CD4-positive, alpha-beta T cell (primary cell): ENCODE measurements around the gene PRR18. TPM values are rescaled to one million over a fixed set of nuclear protein-coding genes. Genes with fewer than 3 reads are reported as not detected.

Source experiments
- ATAC-seq: fragments of 200-7000 bp; cut with Tn5 transposase; one replicate; pipeline ENCODE4 v1.10.0; 2022; ENCODE audit warnings: mild to moderate bottlenecking; ENCODE audit not compliant: poor library complexity
- CTCF ChIA-PET: fragments of 350-600 bp; sonication (Branson Sonifier 250); formaldehyde crosslinking; loops from one replicate; lab custom pipeline; 2021; ENCODE audit warnings: antibody characterized with exemption, inconsistent platforms; lab: Charles Lee
- POLR2A ChIA-PET: fragments of 350-600 bp; sonication (Branson Sonifier 250); formaldehyde crosslinking; loops from one replicate; lab custom pipeline; 2021; ENCODE audit warnings: antibody characterized with exemption, inconsistent platforms; lab: Charles Lee
- DNase-seq, 14 experiments: peaks; one replicate each; pipeline ENCODE4 v3.0.0-alpha.2; 2013 to 2020; ENCODE audit warnings: mixed read lengths in 2 of 14
- H3K27ac ChIP-seq, 2 donors: one replicate each; pipeline versions ENCODE4 v1.5.1 to v1.7.0; 2013; ENCODE audit warnings: low read length in 2 of 2, low read depth in 1 of 2, mild to moderate bottlenecking in 1 of 2
- H3K27me3 ChIP-seq, 2 experiments: 1 replicate in 1 of 2; 2 replicates in 1 of 2; pipeline versions ENCODE4 v1.6.1 to v1.7.0; 2013; ENCODE audit warnings: low read length in 2 of 2, control low read depth in 1 of 2, mild to moderate bottlenecking in 1 of 2, moderate library complexity in 1 of 2; ENCODE audit not compliant: insufficient read depth in 2 of 2, control insufficient read depth in 1 of 2
- H3K36me3 ChIP-seq: one replicate; pipeline ENCODE4 v1.6.1; 2013; ENCODE audit warnings: low read length, control low read depth; ENCODE audit not compliant: insufficient read depth
- H3K4me1 ChIP-seq: one replicate; pipeline ENCODE4 v1.6.1; 2013; ENCODE audit warnings: low read length, control low read depth; ENCODE audit not compliant: insufficient read depth
- H3K4me3 ChIP-seq: one replicate; pipeline ENCODE4 v1.5.1; 2013; ENCODE audit warnings: mild to moderate bottlenecking, low read length, moderate library complexity
- H3K9me3 ChIP-seq, 2 experiments: 1 replicate in 1 of 2; 2 replicates in 1 of 2; pipeline versions ENCODE4 v1.6.1 to v1.7.0; 2013; ENCODE audit warnings: low read length in 2 of 2, mild to moderate bottlenecking in 2 of 2, control low read depth in 1 of 2, moderate library complexity in 1 of 2; ENCODE audit not compliant: control insufficient read depth in 1 of 2, insufficient read depth in 1 of 2
- H3K27ac Mint-ChIP-seq: one replicate; pipeline ENCODE4 v1.8.0; 2020; ENCODE audit warnings: mixed read lengths
- H3K27me3 Mint-ChIP-seq: one replicate; pipeline ENCODE4 v1.8.0; 2021; ENCODE audit warnings: mixed read lengths
- H3K36me3 Mint-ChIP-seq: one replicate; pipeline ENCODE4 v1.8.0; 2021; ENCODE audit warnings: low read depth, mixed read lengths
- H3K4me1 Mint-ChIP-seq: one replicate; pipeline ENCODE4 v1.8.0; 2021; ENCODE audit warnings: low read depth, mixed read lengths
- H3K4me3 Mint-ChIP-seq: one replicate; pipeline ENCODE4 v1.8.0; 2020; ENCODE audit warnings: mild to moderate bottlenecking, mixed read lengths
- H3K9me3 Mint-ChIP-seq: one replicate; pipeline ENCODE4 v1.8.0; 2020; ENCODE audit warnings: mixed read lengths
- CTCF ChIP-seq: fragments of 200-600 bp; IDR thresholded peaks from one replicate; pipeline ENCODE4 v1.8.0; 2022; ENCODE audit warnings: antibody characterized with exemption, mild to moderate bottlenecking
- intact Hi-C, 2 experiments: fragments of 100-400 bp; cut with DNase I in 1 of 2; cut with micrococcal nuclease in 1 of 2; formaldehyde crosslinking; loops; one replicate each; pipeline versions ENCODE4 v1.15.1 to v1.9.0; 2023 to 2025; cut with DNase I, micrococcal nuclease
- total RNA-seq, 174 experiments: library from RNA in 2 of 174; stranded (reverse) in 2 of 174; gene quantifications; one replicate each; pipeline ENCODE4 v1.2.3 and lab custom pipeline; 2021 to 2026

PRR18 gene
- total RNA-seq, 2 experiments from 2014 or later, result not detected

GRCh38 chr6:166354143-166354542 lies 46.0 kb upstream of the PRR18 start:
- Mint-ChIP-seq H3K36me3 (no peaks in the 10 kb centered on the region), H3K9me3 (peaks cover 20% of the 10 kb centered on the region), H3K4me3 (no peak overlapping the region), H3K27me3 (peaks cover 21% of the 10 kb centered on the region), H3K27ac (no peak overlapping the region), H3K4me1 (no peaks in the 10 kb centered on the region)
- no peak for TF ChIP-seq CTCF
- ATAC-seq (no peak), DNase-seq (no peak)
- H3K9me3 ChIP-seq, result no peaks in the 10 kb centered on the region
- peaks cover 0 to 3% of the 10 kb centered on the region in 2 experiments for H3K27me3 ChIP-seq
- intact Hi-C loops, result no loop called here
- ChIA-PET POLR2A (no interaction called here), CTCF (no interaction called here)
- H3K4me3 ChIP-seq, result no peak overlapping the region
- no peaks in the 10 kb centered on the region for H3K4me1 ChIP-seq
- no peaks in the 10 kb centered on the region for H3K36me3 ChIP-seq
- H3K27ac ChIP-seq, result no peak overlapping the region

- Mint-ChIP-seq H3K4me3 (no peak overlapping the region), H3K9me3 (peaks cover 18% of the 10 kb centered on the region), H3K4me1 (no peaks in the 10 kb centered on the region), H3K27ac (no peak overlapping the region), H3K27me3 (peaks cover 19% of the 10 kb centered on the region), H3K36me3 (no peaks in the 10 kb centered on the region)
- no peak overlapping the region for H3K27ac ChIP-seq
- intact Hi-C loops, result no loop called here
- no peaks in the 10 kb centered on the region for H3K4me1 ChIP-seq
- no peak for ATAC-seq
- H3K36me3 ChIP-seq, result no peaks in the 10 kb centered on the region
- H3K4me3 ChIP-seq, result no peak overlapping the region
- ChIA-PET POLR2A (no interaction called here), CTCF (no interaction called here)
- peaks cover 0 to 3% of the 10 kb centered on the region in 2 experiments for H3K27me3 ChIP-seq
- no peak for TF ChIP-seq CTCF
- no peak for DNase-seq
- H3K9me3 ChIP-seq, result no peaks in the 10 kb centered on the region
These were observed 45.3 kb upstream of the PRR18 start for GRCh38 chr6:166353507-166353906.

GRCh38 chr6:166352923-166353322 lies 44.7 kb upstream of the PRR18 start:
- Histone ChIP-seq H3K4me1 (no peaks in the 10 kb centered on the region), H3K4me3 (no peak overlapping the region), H3K9me3 (no peaks in the 10 kb centered on the region), H3K36me3 (no peaks in the 10 kb centered on the region), H3K27ac (no peak overlapping the region), H3K27me3 (peaks cover 0 to 3% of the 10 kb centered on the region in 2 experiments)
- ChIA-PET POLR2A (no interaction called here), CTCF (no interaction called here)
- DNase-seq (no peak), ATAC-seq (no peak)
- Mint-ChIP-seq H3K27me3 (peaks cover 13% of the 10 kb centered on the region), H3K4me3 (no peak overlapping the region), H3K27ac (no peak overlapping the region), H3K36me3 (no peaks in the 10 kb centered on the region), H3K9me3 (peaks cover 17% of the 10 kb centered on the region), H3K4me1 (no peaks in the 10 kb centered on the region)
- intact Hi-C loops, result no loop called here
- no peak for TF ChIP-seq CTCF
